ENCODE measurements around the gene ADK.

Gene ADK

DNA sequence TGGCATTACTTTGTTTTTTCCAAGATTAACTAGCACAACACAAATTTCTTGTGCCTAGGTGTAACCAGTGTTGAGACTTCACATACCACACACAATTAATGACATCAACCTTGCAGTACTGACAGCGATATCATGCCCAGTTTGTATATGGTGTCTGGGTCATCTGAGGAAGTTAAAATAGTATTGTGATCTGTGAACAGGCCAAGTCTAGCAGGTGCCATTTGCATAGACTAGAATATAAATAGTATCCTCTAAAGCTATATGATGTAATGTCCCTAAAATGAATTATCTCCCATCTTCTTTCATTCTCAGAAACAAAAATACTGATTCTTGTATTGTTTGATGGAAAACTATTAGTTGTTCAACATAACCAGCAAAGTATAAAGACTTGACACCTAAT lies 499.6 kb downstream of the ADK start:
- TF ChIP-seq, protein P1, sequence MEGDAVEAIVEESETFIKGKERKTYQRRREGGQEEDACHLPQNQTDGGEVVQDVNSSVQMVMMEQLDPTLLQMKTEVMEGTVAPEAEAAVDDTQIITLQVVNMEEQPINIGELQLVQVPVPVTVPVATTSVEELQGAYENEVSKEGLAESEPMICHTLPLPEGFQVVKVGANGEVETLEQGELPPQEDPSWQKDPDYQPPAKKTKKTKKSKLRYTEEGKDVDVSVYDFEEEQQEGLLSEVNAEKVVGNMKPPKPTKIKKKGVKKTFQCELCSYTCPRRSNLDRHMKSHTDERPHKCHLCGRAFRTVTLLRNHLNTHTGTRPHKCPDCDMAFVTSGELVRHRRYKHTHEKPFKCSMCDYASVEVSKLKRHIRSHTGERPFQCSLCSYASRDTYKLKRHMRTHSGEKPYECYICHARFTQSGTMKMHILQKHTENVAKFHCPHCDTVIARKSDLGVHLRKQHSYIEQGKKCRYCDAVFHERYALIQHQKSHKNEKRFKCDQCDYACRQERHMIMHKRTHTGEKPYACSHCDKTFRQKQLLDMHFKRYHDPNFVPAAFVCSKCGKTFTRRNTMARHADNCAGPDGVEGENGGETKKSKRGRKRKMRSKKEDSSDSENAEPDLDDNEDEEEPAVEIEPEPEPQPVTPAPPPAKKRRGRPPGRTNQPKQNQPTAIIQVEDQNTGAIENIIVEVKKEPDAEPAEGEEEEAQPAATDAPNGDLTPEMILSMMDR (IDR thresholded peaks at IDR 0.05; ENCODE audit: insufficient read depth, low read length, missing control alignments): no peak
- POLR2A ChIA-PET: no interaction called here
- no peak overlapping the region for H3K4me3 ChIP-seq (ENCODE audit: low read depth, low read length)
- DNase-seq (ENCODE audit: low read depth, low spot score): no peak
- CTCF ChIA-PET: interaction anchor here (1.3 kb wide), 1 partner anchor 32 kb away, joined by 4 read pairs; no protein-coding TSS in a partner anchor

DNA sequence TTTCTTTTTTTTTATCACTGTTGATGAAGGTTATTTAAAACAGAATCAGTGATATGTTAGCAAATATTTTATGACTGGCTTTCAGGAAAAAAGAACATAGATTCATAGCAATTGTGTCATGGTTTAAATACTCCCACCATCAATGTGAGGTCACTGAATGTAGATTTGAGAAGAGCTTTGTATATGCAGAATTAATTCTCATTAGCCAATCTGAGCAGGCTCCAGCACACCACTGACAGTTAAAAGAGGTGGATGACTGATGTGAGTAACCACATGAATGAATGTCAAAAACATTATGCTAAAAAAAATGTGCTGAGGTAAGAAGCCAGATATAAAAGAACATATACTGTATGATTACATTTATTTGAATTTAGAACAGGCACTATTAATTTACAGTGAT lies 500.5 kb downstream of the ADK start:
- TF ChIP-seq, protein P1 (IDR thresholded peaks at IDR 0.05; ENCODE audit: insufficient read depth, low read length, missing control alignments): no peak
- H3K4me3 ChIP-seq (ENCODE audit: low read depth, low read length): no peak overlapping the region
- DNase-seq (ENCODE audit: low read depth, low spot score): no peak
- CTCF ChIA-PET: no interaction called here
- POLR2A ChIA-PET: no interaction called here

DNA sequence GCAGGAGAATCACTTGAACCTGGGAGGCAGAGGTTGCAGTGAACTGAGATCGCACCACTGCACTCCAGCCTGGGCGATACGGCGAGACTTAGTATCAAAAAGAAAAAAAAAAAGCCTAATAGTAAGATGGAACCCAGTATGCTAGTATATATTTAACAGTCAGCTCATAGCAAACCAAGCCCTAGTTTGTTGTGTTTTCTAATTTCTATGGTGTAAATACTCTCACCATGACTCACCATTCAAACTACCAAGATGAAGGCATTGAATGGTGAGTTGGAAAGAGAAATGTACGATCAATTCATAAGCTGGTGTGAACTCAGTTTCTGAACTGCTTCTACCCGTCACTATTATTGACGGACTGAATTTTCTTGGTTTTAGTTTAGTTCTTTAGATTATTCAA lies 501.6 kb downstream of the ADK start:
- no peak for DNase-seq (ENCODE audit: low read depth, low spot score)
- TF ChIP-seq, protein P1 (IDR thresholded peaks at IDR 0.05; ENCODE audit: insufficient read depth, low read length, missing control alignments): no peak
- ChIA-PET POLR2A (no interaction called here), CTCF (interaction anchor here (1.5 kb wide), 1 partner anchor 9 kb away, joined by 4 read pairs; no protein-coding TSS in a partner anchor)
- no peak overlapping the region for H3K4me3 ChIP-seq (ENCODE audit: low read depth, low read length)

DNA sequence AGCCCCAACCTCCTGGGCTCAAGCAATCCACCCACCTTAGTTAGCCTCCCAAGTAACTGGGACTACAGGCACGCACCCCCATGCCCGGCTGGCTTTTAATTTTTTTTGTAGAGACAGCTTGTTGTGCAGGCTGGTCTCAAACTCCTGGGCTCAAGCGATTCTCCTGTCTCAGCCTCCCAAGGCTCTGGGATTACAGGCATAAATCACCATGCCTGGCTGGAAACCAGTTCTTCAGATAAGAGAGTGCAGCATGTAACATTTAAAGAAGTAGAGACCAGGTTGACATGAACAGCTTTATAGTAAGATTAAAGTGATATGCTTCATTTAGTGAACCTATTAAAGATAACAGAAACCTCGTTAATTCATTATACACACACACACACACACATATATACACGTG lies 507.5 kb downstream of the ADK start:
- H3K4me3 ChIP-seq (ENCODE audit: low read depth, low read length): no peak overlapping the region
- no peak for DNase-seq (ENCODE audit: low read depth, low spot score)
- POLR2A ChIA-PET: no interaction called here
- CTCF ChIA-PET: no interaction called here
- TF ChIP-seq, protein P1 (IDR thresholded peaks at IDR 0.05; ENCODE audit: insufficient read depth, low read length, missing control alignments): no peak

DNA sequence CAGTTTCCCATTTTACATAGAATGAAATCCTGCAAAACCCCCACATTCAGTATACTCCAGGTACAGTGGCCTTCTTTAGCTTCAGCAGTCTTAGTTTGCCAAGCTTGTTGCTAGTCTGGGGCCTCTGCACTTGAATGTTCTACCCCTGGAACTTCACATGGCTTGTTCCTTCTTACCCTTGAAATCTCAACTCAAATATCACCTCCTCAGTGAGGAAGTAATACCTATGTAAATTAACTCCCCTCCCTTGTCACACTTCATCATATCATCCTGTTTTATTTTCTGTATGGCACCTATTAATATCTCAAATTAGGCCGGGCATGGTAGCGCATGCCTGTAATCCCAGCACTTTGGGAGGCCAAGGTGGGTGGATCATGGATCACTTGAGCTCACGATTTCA lies 511.6 kb downstream of the ADK start:
- ChIA-PET CTCF (interaction anchor here (1.5 to 2.0 kb wide), 2 partner anchors 10 to 23 kb away, joined by 3 to 6 read pairs; no protein-coding TSS in a partner anchor), POLR2A (no interaction called here)
- TF ChIP-seq, protein P1 (IDR thresholded peaks at IDR 0.05; ENCODE audit: insufficient read depth, low read length, missing control alignments): no peak
- DNase-seq (ENCODE audit: low read depth, low spot score): no peak
- H3K4me3 ChIP-seq (ENCODE audit: low read depth, low read length): no peak overlapping the region

DNA sequence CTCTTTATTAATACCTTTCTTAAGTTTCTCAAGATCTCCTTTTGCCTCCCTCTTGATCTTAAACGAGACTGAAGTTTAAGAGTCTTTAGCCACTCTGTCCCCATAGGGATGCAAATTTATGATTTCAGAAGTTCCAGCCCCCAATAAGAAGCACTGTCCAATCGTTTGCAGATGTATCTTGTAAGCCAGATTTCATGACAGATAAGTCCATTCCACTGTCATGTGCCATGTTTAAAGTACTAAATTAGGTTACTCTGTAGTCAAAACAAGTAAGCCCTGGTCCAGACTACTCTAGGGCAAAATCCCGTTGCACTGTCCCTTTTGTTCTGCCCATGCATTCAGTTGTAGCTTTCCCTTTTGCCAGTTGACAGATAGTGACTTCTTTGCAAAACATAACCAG lies 518.2 kb downstream of the ADK start:
- TF ChIP-seq, protein P1 (IDR thresholded peaks at IDR 0.05; ENCODE audit: insufficient read depth, low read length, missing control alignments): no peak
- POLR2A ChIA-PET: no interaction called here
- CTCF ChIA-PET: no interaction called here
- H3K4me3 ChIP-seq (ENCODE audit: low read depth, low read length): no peak overlapping the region
- no peak for DNase-seq (ENCODE audit: low read depth, low spot score)
